Kidney (tissue), 14 donors: ENCODE measurements around the gene CHST1. TPM values are rescaled to one million over a fixed set of nuclear protein-coding genes. Genes with fewer than 3 reads are reported as not detected.
A peak's percentile ranks its signal among the peaks of the same experiment; 100 is the strongest.

Experiments used
- DNase-seq, 5 donors: peaks; one replicate each; pipeline ENCODE4 v3.0.0-alpha.2; 2013 to 2020
- FAIRE-seq: peaks from 2 replicates; lab custom pipeline; 2012; peaks lifted over from hg19 to GRCh38; lab: Jason Lieb, UNC
- H3K27ac ChIP-seq, 2 donors: one replicate each; pipeline ENCODE4 v1.7.0; 2013; ENCODE audit warnings: low read depth in 2 of 2, low read length in 2 of 2, inconsistent platforms in 1 of 2
- H3K27me3 ChIP-seq: one replicate; pipeline ENCODE4 v1.7.1; 2013; ENCODE audit warnings: low read length, inconsistent platforms; ENCODE audit not compliant: control insufficient read depth, insufficient read depth
- H3K36me3 ChIP-seq, 3 donors: one replicate each; pipeline versions ENCODE4 v1.7.0 to v1.7.1; 2013; ENCODE audit warnings: low read length in 3 of 3, control low read depth in 1 of 3, inconsistent platforms in 1 of 3; ENCODE audit not compliant: insufficient read depth in 3 of 3, control insufficient read depth in 2 of 3
- H3K4me1 ChIP-seq, 3 donors: one replicate each; pipeline versions ENCODE4 v1.7.0 to v1.7.1; 2013; ENCODE audit warnings: low read length in 3 of 3, inconsistent platforms in 1 of 3, low read depth in 1 of 3; ENCODE audit not compliant: control insufficient read depth in 2 of 3, insufficient read depth in 2 of 3
- H3K4me3 ChIP-seq, 3 donors: one replicate each; pipeline versions ENCODE4 v1.7.0 to v1.8.1; 2013; ENCODE audit warnings: low read length in 3 of 3, control low read depth in 1 of 3, inconsistent platforms in 1 of 3
- H3K9ac ChIP-seq, 3 donors: one replicate each; pipeline versions ENCODE4 v1.7.0 to v1.7.1; 2013; ENCODE audit warnings: low read length in 3 of 3, control low read depth in 1 of 3, inconsistent platforms in 1 of 3
- H3K9me3 ChIP-seq, 3 donors: one replicate each; pipeline versions ENCODE4 v1.7.0 to v1.7.1; 2013; ENCODE audit warnings: low read length in 3 of 3, control low read depth in 1 of 3, inconsistent platforms in 1 of 3; ENCODE audit not compliant: control insufficient read depth in 2 of 3, insufficient read depth in 1 of 3
- CTCF ChIP-seq: IDR thresholded peaks from 3 replicates; pipeline ENCODE4 v1.5.1; 2012; ENCODE audit warnings: mild to moderate bottlenecking, moderate library complexity, borderline replicate concordance; ENCODE audit not compliant: insufficient read depth; ENCODE audit errors: extremely low read depth
- intact Hi-C: fragments of 100-400 bp; cut with DNase I; formaldehyde crosslinking; loops from one replicate; pipeline ENCODE4 v1.11.1; 2022
- polyA plus RNA-seq: library from polyadenylated mRNA; stranded (reverse); fragments of 350-450 nt; fragmentation: Illumina TruSeq; extraction: RNeasy Lipid Tissue Mini Kit (QIAGEN cat#74804); gene quantifications from one replicate; pipeline ENCODE4 v1.2.3, GENCODE V29; 2014; ENCODE audit warnings: low read depth, low replicate concordance; ENCODE audit not compliant: insufficient read depth
- total RNA-seq: library from RNA; stranded (reverse); fragmentation: NEBNext Ultra II Directional; extraction: Animal tissue kit (Norgen Biotek cat#: 25700); gene quantifications from one replicate; pipeline ENCODE4 v1.2.1, GENCODE V29; 2021
- donor health status: control.
- donor health status: control.
- donor health status: control.
- donor health status: control.
- donor health status: control.
- donor health status: DM: yes; HTN: yes; CAD: no.
- donor health status: Normal renal cell carcinoma (clear cell type).

The CHST1 gene
- total and polyA plus RNA-seq, 2 donors from 2014 or later = 2.8 to 2.9 TPM

GRCh38 chr11:45651156-45651555, 14.3 kb downstream of the CHST1 start:
- intact Hi-C loops = loop anchor here (10.0 kb wide), 1 partner anchor 276 kb away; no protein-coding TSS in a partner anchor
- H3K4me3 ChIP-seq = no peak overlapping the region
- no peaks in the 10 kb centered on the region for H3K27me3 ChIP-seq
- H3K27ac ChIP-seq = no peak overlapping the region
- DNase-seq = peak in 2 of 5 donors; percentile 6 to 34
- no peak for TF ChIP-seq CTCF
- FAIRE-seq = no peak
- no peak overlapping the region for H3K9ac ChIP-seq
- no peaks in the 10 kb centered on the region for H3K4me1 ChIP-seq
- H3K36me3 ChIP-seq = no peaks in the 10 kb centered on the region
- no peaks in the 10 kb centered on the region for H3K9me3 ChIP-seq

DNA sequence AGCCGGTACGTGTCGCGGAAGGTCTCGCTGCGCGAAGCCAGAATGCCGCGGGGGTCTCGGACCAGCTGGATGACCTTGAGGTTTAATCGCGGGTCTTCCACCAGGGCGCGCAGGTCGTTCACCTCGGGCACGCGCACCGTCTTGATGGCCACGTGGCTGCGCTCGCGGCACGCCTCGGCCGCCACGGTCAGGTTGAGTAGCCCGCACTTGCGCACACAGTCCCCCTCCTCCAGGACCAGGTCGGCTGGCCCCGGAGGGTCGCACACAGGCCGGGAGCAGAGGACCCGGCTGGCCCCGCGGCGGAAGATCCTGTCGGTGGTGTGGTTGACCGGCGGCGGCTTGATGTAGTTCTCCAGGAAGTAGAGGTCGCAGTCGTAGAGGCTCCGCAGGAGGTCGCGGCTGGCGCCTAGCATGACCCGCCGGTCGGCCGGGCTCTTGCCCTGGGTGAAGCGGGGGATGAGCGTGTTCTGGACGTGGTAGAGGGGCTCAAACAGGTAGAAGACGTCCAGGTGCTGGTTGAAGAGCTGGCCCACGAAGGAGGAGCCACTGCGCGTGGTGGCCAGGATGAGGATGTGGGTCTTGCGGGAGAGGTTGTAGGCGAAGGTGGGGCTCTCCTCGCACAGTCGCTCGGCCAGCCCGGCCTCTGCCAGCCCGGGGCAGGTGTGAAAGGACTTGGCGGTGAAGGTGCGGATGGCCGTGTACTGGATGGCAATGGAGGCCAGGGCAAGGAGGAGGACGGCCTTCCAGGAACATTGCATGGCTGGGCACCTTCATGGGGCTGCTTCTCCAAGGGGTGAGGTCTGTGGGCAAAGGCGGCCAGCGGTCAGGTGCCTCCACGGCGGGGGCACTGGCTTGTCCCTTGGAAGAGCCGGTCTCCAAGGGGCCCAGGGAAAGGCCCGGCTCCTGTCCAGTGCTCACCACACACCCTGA, 15.0 kb downstream of the CHST1 start:
- H3K36me3 ChIP-seq = no peaks in the 10 kb centered on the region
- H3K4me3 ChIP-seq = no peak overlapping the region
- H3K27ac ChIP-seq = no peak overlapping the region
- H3K27me3 ChIP-seq = no peaks in the 10 kb centered on the region
- H3K4me1 ChIP-seq = no peaks in the 10 kb centered on the region
- peak in 1 of 5 donors; percentile 35 for DNase-seq
- intact Hi-C loops = loop anchor here (10.0 kb wide), 1 partner anchor 276 kb away; no protein-coding TSS in a partner anchor
- no peaks in the 10 kb centered on the region for H3K9me3 ChIP-seq
- no peak for TF ChIP-seq CTCF
- H3K9ac ChIP-seq = no peak overlapping the region
- FAIRE-seq = no peak

GRCh38 chr11:45649544-45650165, 15.8 kb downstream of the CHST1 start:
- H3K4me1 ChIP-seq = no peaks in the 10 kb centered on the region
- DNase-seq (no peak), FAIRE-seq (no peak)
- H3K36me3 ChIP-seq = no peaks in the 10 kb centered on the region
- no peaks in the 10 kb centered on the region for H3K27me3 ChIP-seq
- TF ChIP-seq CTCF = no peak
- H3K9ac ChIP-seq = no peak overlapping the region
- intact Hi-C loops = loop anchor here (10.0 kb wide), 1 partner anchor 275 kb away; no protein-coding TSS in a partner anchor
- H3K4me3 ChIP-seq = no peak overlapping the region
- H3K27ac ChIP-seq = no peak overlapping the region
- no peaks in the 10 kb centered on the region for H3K9me3 ChIP-seq
